AG09309 (cell line): Measurements from ENCODE around the gene TOMM22.
A peak's percentile ranks its signal among the peaks of the same experiment; 100 is the strongest.

Source experiments
- DNase-seq: peaks from one replicate; pipeline ENCODE4 v3.0.0-alpha.2; 2010; ENCODE audit warnings: low read depth
- H3K4me3 ChIP-seq: 2 replicates; pipeline ENCODE4 v1.5.1; 2011; ENCODE audit warnings: mild to moderate bottlenecking, low read depth, low read length, moderate library complexity; ENCODE audit not compliant: control insufficient read depth
- TF ChIP-seq, protein P1 (sequence below): IDR thresholded peaks from 2 replicates; pipeline ENCODE4 v1.5.1; 2011; ENCODE audit warnings: mild to moderate bottlenecking, low read depth, low read length, inconsistent platforms; ENCODE audit not compliant: insufficient read depth, control insufficient read depth; ENCODE audit errors: missing control alignments

The TOMM22 gene

DNA sequence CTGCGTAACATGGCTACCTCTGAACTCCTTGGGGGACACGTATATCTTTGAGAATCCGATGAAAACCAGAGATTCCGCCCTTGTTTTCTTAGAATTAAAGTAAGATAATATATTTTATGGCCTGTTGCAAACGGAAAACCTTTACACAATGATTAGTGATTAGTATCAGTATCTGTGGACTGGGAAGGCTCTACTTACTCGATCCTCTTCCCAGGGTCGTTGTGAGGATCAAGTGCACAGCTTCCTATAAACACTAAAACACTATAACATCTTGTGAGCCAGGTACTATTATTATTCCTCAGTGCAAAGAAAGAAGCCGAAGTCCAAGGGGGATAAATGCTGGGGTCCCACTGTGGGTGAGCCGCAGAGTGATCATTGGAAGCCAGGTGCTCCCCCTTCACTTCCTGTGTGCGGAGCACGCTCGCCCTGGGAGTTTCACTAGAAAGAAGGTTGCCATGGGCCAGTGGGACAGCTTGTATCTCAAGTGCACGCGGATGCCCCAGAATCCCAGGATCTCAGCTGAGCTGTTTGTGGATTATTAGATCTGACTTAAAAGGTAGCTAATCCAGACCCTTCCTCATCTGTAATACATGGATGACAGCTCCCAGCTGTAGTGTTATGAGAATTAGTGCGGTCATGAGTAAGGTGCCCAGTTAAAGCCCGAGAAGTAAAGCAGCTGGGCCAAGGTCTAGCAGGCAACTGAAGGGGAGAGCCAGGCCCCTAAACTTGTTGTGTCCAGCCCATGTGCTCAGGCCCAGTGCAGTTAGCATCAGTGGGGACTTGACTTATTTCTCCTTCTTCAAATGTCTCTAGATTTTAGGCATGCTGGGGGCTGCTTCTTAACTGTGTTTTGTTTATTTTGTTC is 24.5 kb upstream of the TOMM22 start:
- TF ChIP-seq, protein P1, sequence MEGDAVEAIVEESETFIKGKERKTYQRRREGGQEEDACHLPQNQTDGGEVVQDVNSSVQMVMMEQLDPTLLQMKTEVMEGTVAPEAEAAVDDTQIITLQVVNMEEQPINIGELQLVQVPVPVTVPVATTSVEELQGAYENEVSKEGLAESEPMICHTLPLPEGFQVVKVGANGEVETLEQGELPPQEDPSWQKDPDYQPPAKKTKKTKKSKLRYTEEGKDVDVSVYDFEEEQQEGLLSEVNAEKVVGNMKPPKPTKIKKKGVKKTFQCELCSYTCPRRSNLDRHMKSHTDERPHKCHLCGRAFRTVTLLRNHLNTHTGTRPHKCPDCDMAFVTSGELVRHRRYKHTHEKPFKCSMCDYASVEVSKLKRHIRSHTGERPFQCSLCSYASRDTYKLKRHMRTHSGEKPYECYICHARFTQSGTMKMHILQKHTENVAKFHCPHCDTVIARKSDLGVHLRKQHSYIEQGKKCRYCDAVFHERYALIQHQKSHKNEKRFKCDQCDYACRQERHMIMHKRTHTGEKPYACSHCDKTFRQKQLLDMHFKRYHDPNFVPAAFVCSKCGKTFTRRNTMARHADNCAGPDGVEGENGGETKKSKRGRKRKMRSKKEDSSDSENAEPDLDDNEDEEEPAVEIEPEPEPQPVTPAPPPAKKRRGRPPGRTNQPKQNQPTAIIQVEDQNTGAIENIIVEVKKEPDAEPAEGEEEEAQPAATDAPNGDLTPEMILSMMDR, result no peak
- no peak for DNase-seq
- peak overlapping the region; percentile 62 for H3K4me3 ChIP-seq

DNA sequence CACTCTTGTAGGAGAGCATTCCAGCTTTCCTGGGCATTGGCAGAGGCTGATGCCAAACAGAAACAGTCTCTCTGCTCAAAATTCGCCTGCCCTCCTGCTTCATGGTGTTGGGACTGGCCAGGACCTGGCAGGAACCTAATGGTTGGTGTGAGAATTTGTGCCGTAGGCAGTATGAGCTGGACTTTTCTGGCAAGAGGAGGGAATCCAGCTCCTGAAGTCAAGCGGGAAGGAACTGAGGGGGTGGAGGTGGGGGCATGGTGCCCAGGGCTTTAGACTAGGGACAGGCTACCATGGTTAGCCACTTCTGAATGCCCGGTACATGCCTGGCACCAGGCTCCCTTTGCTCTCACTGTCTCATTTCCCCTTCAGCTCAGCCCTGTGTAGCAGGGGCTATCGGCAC is 6.9 kb upstream of the TOMM22 start:
- H3K4me3 ChIP-seq, result no peak overlapping the region
- TF ChIP-seq, protein P1, result no peak
- DNase-seq, result no peak

DNA sequence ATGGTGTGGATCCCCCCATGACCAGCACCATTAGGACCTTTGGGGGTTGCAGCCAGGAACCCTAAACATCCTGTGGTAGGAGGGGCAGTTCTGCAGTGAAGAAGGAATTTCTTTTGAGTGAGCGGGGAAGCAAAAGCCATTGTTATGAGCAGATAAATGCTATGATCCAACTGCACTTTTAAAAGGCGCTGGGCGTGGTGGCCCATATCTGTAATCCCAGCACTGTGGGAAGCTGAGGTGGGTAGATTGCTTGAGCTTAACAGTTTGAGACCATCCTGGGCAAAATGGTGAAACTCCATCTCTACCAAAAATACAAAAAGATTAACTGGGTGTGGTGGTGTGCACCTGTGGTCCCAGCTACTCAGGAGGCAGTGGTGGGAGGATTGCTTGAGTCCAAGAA is 5.9 kb upstream of the TOMM22 start:
- DNase-seq, result no peak
- TF ChIP-seq, protein P1, result no peak
- H3K4me3 ChIP-seq, result no peak overlapping the region

DNA sequence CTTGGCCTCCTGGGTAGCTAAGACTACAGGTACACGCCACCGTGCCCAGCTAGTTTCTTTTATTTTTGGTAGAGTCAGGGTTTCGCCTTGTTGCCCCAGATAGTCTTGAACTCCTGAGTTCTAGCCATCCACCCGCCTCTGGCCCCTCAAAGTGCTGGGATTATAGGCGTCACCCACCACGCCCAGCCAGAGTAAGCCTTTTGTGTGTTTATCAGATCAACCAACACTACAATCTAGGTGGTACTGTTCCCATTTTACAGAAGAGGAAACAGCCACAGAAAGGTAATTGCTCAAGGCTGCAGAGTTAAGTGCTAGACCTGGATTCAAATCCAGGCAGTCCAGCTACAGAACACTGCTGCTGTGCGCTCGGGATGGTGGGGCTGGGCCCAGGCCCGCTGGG is 3.1 kb downstream of the TOMM22 start:
- TF ChIP-seq, protein P1, result no peak
- DNase-seq, result no peak
- H3K4me3 ChIP-seq, result no peak overlapping the region

DNA sequence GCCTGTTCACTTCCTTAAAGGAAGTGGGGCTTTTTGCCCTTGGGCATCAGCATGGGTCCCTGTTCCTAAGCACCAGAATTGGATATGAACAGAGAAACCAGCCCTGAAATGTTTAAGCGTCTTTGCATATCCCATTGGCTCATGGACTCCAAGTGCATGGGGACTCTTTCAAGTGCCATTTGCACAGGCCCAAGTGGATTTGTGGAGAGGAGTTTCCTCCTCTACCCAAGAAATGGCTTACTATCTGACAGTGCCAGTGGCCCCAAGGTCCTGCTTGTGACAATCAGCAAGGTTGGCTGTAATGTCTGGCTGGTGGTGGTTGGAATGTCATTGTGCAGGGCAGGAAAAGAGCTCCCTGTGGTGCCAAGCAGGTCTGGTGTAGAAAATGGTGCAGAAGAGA is 4.0 kb downstream of the TOMM22 start:
- no peak overlapping the region for H3K4me3 ChIP-seq
- no peak for DNase-seq
- TF ChIP-seq, protein P1, result no peak

DNA sequence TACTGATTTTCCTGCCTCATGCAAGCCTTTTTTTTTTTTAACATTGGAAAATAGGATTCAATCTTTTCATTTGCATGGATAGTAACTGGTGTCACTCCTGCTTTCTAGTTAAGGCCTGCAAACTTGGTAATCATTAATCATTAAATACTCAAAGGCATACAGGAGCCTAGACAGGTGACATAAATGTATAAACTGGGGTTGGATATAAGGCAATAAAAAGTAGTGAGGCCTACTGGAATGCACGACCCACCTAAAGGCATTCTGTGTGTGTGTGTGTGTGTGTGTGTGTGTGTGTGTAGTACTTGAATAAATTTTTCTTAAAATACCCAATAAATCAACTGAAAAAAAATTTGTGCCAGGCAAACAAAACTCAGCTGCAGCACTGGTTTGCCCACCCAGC is 7.9 kb downstream of the TOMM22 start:
- no peak for DNase-seq
- TF ChIP-seq, protein P1, result no peak
- H3K4me3 ChIP-seq, result no peak overlapping the region
